Stimulated activated naive B cell treated with anti-CD40 and anti-IgM and Interleukin-4, amounts not matched to agents 10 μg/mL and 1 μg/mL and 100 μg/mL, for 72 hours (primary cell): ENCODE data around the gene ITPKB.

Source experiments
- ATAC-seq, 2 donors: fragments of 150-1000 bp; cut with Tn5 transposase; replicated peaks; 2 replicates each; pipeline ENCODE4 v1.10.0; 2021; ENCODE audit warnings: moderate library complexity in 1 of 2
- DNase-seq: peaks from one replicate; pipeline ENCODE4 v3.0.0; 2021
- H3K27ac Mint-ChIP-seq: one replicate; pipeline ENCODE4 v1.8.0; 2022; ENCODE audit warnings: mild to moderate bottlenecking, mixed read lengths
- H3K27me3 Mint-ChIP-seq, 2 donors: one replicate each; pipeline ENCODE4 v1.8.0; 2022; ENCODE audit warnings: mixed read lengths in 2 of 2
- H3K36me3 Mint-ChIP-seq, 2 donors: one replicate each; pipeline ENCODE4 v1.8.0; 2022; ENCODE audit warnings: mixed read lengths in 2 of 2, mild to moderate bottlenecking in 1 of 2
- H3K4me1 Mint-ChIP-seq, 2 donors: one replicate each; pipeline ENCODE4 v1.8.0; 2022; ENCODE audit warnings: mixed read lengths in 2 of 2, mild to moderate bottlenecking in 1 of 2
- H3K4me3 Mint-ChIP-seq, 2 donors: one replicate each; pipeline ENCODE4 v1.8.0; 2022; ENCODE audit warnings: mild to moderate bottlenecking in 2 of 2, mixed read lengths in 2 of 2, moderate library complexity in 1 of 2
- H3K9me3 Mint-ChIP-seq, 2 donors: one replicate each; pipeline ENCODE4 v1.8.0; 2022; ENCODE audit warnings: mixed read lengths in 2 of 2, mild to moderate bottlenecking in 1 of 2

Gene ITPKB

DNA sequence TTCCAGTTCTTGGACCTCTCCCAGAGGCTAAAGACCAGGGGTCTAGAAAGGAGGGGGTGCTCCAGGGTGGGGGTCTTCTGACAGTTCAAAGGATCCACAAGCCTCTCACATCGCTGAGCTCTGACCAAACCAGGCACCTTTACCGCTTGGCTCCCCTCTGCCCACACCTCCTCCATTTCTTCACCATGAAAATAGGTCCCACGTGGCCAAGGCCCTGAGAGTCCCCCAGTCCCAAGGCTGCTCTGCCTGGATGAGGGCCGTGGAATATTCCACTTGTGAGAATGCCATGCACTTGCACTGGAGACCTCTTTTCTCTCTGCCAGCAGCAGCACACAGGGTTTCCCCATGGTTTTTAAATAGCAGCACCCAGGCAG is 87.4 kb downstream of the ITPKB start:
- no peaks in the 10 kb centered on the region for H3K9me3 Mint-ChIP-seq
- ATAC-seq (no peak), DNase-seq (no peak)
- H3K4me1 Mint-ChIP-seq: peaks cover 12 to 39% of the 10 kb centered on the region in 2 donors
- no peaks in the 10 kb centered on the region for H3K27me3 Mint-ChIP-seq
- H3K4me3 Mint-ChIP-seq: no peak overlapping the region
- H3K27ac Mint-ChIP-seq: no peak overlapping the region
- H3K36me3 Mint-ChIP-seq: peaks cover 29 to 55% of the 10 kb centered on the region in 2 donors

DNA sequence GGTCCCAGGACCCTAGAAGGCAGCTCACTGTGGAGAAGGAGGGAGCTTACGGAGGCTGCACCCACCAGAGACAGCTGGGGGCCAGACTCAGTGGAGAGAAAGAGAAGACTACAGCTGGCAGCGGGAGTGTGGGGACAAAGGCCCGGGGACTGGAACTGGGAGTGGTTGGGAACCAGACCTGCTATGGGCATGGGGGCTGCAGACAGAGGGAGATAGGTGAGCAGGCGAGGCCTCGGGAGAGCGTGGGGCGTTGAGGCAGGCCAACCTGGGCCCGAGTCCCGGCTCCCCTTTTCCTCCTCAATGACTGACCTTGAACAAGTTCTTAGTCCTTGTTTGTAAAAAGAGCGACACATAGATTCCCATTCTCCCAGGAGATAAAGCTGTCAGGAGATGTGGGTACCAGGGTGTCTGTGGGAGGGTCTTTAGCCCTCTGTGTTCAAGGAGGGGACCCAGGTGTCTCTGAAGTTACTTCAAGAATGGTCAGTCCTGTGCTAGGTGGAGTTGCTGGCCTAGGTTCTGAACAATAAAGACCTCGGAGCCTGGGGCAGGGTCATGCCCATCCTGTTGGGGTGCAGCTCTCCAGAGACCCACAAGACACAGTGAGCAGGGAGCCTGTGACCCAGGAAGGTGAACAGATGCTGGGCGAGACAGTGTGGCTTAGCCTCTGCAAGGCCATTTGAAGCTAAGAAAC is 87.9 kb downstream of the ITPKB start:
- Mint-ChIP-seq H3K36me3 (peaks cover 33 to 55% of the 10 kb centered on the region in 2 donors), H3K27me3 (no peaks in the 10 kb centered on the region), H3K27ac (peak overlapping the region; percentile 62), H3K4me1 (peaks cover 18 to 39% of the 10 kb centered on the region in 2 donors), H3K9me3 (no peaks in the 10 kb centered on the region), H3K4me3 (peak overlapping the region in 1 of 2 donors; percentile 32)
- ATAC-seq: no peak
- DNase-seq: no peak

DNA sequence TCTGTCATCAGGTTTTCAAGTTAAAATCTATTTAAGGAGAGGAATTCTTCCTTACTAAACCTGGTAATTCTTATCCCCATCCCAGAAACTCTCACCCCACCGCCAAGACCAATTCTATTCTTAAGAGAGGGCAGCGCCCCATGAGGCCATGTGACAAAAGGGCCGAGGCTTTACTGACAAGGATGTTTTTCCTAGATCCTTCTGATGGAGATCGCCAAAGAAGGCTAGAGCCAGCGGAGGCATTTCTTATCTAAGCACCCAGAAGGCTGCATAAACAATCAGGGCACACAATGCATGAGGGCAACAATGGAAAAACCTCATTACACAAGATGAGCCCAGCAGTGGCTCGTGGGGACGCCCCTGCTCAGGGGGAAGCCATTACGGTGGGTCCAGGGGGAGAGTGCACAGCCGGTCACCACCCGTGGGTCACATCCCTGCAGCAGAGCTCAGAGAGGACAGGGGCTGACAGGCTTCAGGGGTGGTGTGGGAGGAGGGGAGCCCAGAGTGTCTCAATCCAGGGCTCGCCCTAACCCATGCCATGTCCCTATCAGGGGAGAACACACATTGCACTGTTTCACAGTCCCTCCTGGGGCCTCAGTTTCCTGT is 88.7 kb downstream of the ITPKB start:
- ATAC-seq (no peak), DNase-seq (no peak)
- peaks cover 38 to 62% of the 10 kb centered on the region in 2 donors for H3K36me3 Mint-ChIP-seq
- H3K4me3 Mint-ChIP-seq: peak overlapping the region in 1 of 2 donors; percentile 3
- no peaks in the 10 kb centered on the region for H3K9me3 Mint-ChIP-seq
- H3K27me3 Mint-ChIP-seq: no peaks in the 10 kb centered on the region
- H3K4me1 Mint-ChIP-seq: peaks cover 26 to 36% of the 10 kb centered on the region in 2 donors
- H3K27ac Mint-ChIP-seq: peak overlapping the region; percentile 62

DNA sequence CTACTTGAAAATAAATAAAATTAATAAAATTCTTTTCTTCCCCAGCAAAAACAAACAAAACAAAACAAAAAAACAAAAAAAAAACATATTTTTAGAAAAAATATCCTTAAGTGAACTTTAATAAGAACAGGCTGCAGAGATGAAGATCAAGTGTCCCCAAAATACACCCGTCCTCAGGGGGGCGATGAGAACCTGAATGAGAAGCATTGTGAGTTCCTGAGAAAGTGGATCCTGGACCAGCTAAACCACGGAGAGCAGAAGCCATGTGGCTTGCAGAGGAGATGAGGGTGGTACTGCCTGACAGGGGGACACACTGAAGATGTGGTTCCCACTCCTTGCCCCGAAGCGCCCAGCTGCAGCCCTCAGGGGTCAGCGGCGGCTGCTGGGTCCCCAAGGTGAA is 89.3 kb downstream of the ITPKB start:
- H3K36me3 Mint-ChIP-seq: peaks cover 38 to 65% of the 10 kb centered on the region in 2 donors
- ATAC-seq (no peak), DNase-seq (no peak)
- H3K4me3 Mint-ChIP-seq: no peak overlapping the region
- H3K27me3 Mint-ChIP-seq: no peaks in the 10 kb centered on the region
- H3K27ac Mint-ChIP-seq: no peak overlapping the region
- peaks cover 32 to 38% of the 10 kb centered on the region in 2 donors for H3K4me1 Mint-ChIP-seq
- no peaks in the 10 kb centered on the region for H3K9me3 Mint-ChIP-seq

DNA sequence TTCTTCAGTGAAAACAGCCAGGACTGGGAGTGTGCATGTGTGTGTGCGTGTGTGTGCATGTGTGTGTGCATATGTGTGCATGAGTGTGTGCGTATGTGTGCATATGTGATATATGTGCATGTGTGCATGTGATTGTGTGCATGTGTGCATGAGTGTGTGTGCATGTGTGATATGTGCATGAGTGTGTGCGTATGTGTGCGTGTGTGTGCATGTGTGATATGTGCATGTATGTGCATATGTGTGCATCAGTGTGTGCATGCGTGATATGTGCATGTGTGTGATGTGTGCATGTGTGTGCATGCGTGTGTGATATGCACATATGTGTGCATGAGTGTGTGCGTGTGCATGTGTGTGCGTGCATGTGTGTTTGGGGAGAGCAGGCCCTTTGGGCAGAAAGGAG is 89.8 kb downstream of the ITPKB start:
- ATAC-seq (no peak), DNase-seq (no peak)
- Mint-ChIP-seq H3K27me3 (no peaks in the 10 kb centered on the region), H3K4me3 (no peak overlapping the region), H3K36me3 (peaks cover 39 to 65% of the 10 kb centered on the region in 2 donors), H3K27ac (no peak overlapping the region), H3K4me1 (peaks cover 37 to 43% of the 10 kb centered on the region in 2 donors), H3K9me3 (no peaks in the 10 kb centered on the region)

DNA sequence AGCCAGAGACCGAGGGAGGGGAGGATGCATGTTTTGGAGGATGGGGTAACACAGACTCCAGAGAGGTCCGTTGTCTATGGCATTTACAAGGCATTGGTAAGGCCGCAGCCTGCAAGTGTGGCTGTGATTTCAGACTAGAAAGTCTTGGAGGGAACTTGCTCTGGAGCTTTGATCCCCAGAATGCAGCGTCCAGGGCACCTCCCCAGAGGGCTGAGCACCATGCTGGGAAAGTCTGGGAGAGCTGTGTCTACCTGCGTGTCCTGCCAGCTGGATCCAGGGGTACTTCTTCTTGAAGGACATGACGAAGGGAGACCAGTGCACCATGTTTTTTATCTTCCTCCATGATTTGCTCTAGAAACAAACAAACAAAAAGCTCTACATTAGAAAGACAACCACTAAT is 90.7 kb downstream of the ITPKB start:
- ATAC-seq: no peak
- H3K27ac Mint-ChIP-seq: no peak overlapping the region
- no peak for DNase-seq
- H3K4me3 Mint-ChIP-seq: no peak overlapping the region
- peaks cover 37 to 60% of the 10 kb centered on the region in 2 donors for H3K36me3 Mint-ChIP-seq
- H3K9me3 Mint-ChIP-seq: no peaks in the 10 kb centered on the region
- H3K4me1 Mint-ChIP-seq: peaks cover 45 to 52% of the 10 kb centered on the region in 2 donors
- H3K27me3 Mint-ChIP-seq: no peaks in the 10 kb centered on the region

DNA sequence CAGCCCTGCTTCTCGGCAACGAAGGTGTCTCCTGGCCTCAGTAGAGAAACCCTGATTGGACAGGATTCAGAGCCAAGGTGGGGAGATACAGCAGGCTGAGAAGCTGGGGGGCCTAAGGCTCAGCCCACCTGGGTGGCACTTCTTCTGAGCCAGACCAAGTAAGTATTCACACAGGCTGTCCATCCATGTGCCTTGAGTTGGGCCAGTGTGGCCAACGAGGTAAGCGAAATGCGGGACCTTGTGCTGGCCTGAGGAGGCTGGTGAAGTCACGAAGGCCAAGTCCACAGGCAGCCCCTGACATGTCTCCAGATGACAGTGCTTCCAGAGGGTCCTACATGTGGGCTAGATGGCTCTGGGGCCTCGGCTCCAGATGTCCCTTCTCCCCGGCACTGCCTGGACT is 91.4 kb downstream of the ITPKB start:
- Mint-ChIP-seq H3K27me3 (no peaks in the 10 kb centered on the region), H3K27ac (peak overlapping the region; percentile 9), H3K36me3 (peaks cover 40 to 64% of the 10 kb centered on the region in 2 donors), H3K4me3 (no peak overlapping the region), H3K9me3 (no peaks in the 10 kb centered on the region), H3K4me1 (peaks cover 52 to 59% of the 10 kb centered on the region in 2 donors)
- DNase-seq (no peak), ATAC-seq (no peak)

DNA sequence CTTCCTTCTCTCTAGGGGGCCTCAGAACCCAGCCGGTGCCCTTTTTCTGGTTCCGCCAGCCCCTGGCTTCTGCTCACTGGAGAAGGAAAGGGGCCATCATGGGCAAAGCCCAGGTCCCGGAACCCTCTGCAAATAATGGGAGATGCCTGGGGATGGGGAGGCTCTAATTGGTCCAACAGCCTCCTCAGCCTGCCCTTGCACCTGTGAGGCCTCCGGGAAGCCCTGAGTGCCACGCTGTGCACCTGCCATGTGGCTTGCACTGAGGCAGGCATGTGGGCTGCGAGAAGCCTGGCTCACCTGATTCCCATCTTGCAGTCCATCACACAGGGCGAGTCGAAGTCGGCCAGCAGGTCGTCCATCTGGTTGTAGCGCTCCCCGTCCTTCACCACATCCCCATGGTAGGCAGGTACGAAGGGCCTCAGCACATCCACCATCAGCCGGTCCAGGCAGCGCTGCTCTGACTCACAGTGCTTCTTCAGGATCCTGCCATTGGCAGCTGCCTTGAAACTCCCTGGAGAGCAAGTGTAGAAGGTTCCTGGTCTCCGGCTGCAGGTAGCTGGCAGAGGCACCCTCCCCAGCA is 92.1 kb downstream of the ITPKB start:
- Mint-ChIP-seq H3K27me3 (no peaks in the 10 kb centered on the region), H3K36me3 (peaks cover 47 to 71% of the 10 kb centered on the region in 2 donors), H3K4me3 (peak overlapping the region; percentile 8 to 55), H3K4me1 (peaks cover 60 to 64% of the 10 kb centered on the region in 2 donors), H3K27ac (peak overlapping the region; percentile 32), H3K9me3 (no peaks in the 10 kb centered on the region)
- no peak for DNase-seq
- ATAC-seq: no peak

DNA sequence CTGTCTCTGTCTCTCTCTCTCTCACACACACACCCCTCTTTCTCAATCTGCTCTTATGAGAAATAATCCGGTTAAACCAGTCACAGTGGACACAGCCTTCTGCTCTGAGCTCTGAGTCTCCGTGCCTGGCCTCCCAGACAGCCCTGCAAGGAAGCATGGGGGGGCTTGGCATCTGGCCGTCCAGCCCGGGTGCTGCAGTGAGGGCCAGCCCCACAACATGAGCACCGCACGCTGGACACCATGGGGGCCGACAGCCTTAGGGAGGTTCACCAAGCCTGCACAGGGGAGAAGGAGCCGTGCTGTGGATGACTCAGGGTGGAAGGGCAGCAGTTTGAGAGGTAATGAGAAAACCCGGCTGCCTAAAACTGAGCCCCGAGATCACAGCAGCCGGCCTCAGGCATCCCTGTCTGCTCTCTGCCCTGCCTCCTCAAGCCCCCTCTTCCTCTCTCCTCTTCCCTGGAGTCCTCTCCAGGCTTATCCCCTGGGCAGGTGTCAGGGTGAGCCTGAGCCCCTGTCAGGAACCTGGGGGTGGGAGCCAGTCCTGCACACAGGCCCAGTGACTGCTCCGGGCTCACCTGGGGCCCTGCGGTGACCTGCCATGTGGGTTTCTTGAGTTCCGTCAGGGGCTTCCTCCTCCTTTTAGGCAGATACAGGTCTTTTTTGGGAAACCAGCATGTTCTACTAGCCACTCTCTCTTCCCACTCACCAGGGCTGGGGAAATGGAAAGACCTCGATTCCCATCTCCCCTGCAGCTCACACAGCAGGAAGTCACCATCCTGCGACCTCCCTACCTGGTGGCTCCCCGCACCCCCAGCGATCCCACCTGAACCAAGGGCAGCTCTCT is 92.8 kb downstream of the ITPKB start:
- peaks cover 51 to 77% of the 10 kb centered on the region in 2 donors for H3K36me3 Mint-ChIP-seq
- peak overlapping the region; percentile 8 to 55 for H3K4me3 Mint-ChIP-seq
- no peaks in the 10 kb centered on the region for H3K27me3 Mint-ChIP-seq
- H3K27ac Mint-ChIP-seq: peak overlapping the region; percentile 32
- peaks cover 66% of the 10 kb centered on the region in 2 donors for H3K4me1 Mint-ChIP-seq
- no peak for ATAC-seq
- no peaks in the 10 kb centered on the region for H3K9me3 Mint-ChIP-seq
- DNase-seq: no peak

DNA sequence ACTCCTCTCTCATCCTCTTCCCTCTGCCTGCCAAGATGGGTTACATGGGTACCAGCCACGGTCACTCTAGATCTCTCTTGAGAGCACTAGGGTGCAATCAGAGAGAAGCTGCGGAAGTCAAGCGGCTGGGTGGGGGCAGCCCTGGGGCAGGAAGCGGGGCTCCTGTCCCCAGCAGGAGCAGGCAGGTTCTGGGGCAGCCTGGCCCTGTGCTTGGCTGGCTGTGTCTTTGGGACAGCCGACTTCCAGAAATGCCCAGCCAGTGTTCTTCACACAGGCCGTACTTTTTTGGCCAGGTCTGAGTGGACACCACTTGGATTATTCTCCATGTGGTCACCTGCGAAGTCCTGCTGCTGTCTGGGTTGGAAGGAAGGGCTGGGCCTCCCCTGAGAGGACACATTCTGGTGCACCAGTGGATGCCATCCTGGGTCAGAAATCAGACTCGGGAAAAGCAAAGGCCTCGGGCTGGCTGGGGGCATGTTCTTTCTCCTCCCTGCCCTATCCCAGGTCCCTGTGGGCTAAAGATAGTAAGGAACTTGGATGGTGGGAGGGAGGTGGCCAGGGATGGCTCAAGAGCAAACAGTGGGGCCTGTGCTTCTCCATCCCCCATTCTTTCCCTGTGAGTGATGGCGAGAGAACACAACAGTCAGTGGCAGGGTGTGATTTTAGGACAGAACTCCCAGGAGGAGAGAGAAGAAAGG is 93.7 kb downstream of the ITPKB start:
- peaks cover 51 to 79% of the 10 kb centered on the region in 2 donors for H3K36me3 Mint-ChIP-seq
- no peaks in the 10 kb centered on the region for H3K27me3 Mint-ChIP-seq
- peak overlapping the region; percentile 99 for H3K27ac Mint-ChIP-seq
- H3K4me3 Mint-ChIP-seq: peak overlapping the region in 1 of 2 donors; percentile 14
- ATAC-seq (no peak), DNase-seq (no peak)
- peaks cover 65 to 74% of the 10 kb centered on the region in 2 donors for H3K4me1 Mint-ChIP-seq
- no peaks in the 10 kb centered on the region for H3K9me3 Mint-ChIP-seq

DNA sequence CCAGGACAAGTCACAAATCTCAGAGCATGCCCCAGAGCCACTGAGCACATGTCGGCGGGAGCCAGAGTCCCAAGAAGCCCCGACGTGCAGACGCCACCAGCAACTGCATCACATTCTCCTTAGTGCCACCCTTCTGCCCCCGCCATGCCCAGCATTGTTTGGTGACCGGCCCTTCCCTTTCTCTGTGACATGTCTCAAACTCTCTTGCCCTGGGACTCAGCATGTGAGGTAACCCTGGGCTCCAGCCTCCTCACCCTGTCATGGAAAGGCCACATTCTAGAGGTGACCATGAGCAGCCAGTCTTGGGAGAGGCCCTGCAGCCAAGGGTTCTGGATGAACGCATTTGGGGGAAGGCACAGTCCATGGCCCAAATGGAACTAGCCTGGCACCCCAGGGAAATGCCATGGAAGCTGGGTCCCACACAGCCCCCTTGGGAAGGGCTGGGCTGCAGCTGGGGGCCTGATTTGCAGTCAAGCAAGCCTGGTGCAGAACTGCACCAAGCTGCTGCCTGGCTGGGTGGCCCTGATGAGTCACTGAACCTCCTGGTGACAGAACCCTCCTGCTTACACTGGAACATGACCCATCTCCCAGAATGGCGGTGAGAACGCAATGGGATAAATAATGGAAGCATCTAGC is 94.4 kb downstream of the ITPKB start:
- peaks cover 55 to 83% of the 10 kb centered on the region in 2 donors for H3K36me3 Mint-ChIP-seq
- ATAC-seq (no peak), DNase-seq (no peak)
- peak overlapping the region; percentile 76 to 77 for H3K4me3 Mint-ChIP-seq
- H3K27me3 Mint-ChIP-seq: no peaks in the 10 kb centered on the region
- H3K9me3 Mint-ChIP-seq: no peaks in the 10 kb centered on the region
- H3K4me1 Mint-ChIP-seq: peaks cover 65 to 82% of the 10 kb centered on the region in 2 donors
- peak overlapping the region; percentile 99 for H3K27ac Mint-ChIP-seq

DNA sequence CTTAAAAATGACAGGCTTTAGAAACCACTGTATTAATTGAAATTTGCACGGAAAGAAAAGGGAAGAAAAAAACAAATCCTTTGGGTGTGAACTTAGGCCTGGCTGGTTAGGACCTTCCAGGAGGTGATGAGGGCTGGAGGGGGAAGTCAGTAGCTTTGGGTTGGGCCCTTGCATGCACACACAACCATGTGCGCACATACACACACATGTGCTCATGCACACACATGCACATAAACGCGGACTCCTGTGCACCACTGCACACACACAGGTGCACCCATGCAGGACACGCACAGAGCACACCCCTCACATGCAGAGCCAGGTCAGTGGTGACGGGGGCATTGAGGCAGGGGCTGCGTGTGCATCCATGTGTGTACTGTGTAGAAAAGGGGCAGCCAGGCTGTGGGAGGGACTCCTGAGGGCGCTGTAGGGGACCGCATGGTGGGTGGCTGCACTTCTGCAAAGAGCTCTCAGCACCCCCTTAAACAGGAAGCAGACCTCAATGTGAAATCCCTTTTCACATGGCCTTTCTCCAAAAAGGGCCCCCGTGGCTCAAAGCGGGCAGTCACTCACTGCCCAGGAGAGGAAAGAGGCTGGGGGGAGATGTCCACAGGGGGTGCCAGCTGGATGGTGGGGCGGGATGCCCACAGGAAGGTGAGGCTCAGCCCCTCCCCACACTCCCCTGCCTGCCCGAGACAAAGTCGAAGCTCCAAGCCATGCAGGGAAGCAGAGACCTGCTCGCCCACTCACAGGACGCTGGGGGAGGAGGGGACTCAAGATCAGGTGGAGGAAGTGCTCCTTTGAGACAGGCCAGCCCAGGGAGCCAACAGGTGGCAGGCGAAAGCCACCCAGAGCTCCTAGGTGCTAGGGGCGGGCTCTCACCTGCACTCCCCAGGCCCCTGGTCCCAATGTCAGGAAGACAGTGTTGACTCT is 95.2 kb downstream of the ITPKB start:
- peaks cover 63 to 88% of the 10 kb centered on the region in 2 donors for H3K4me1 Mint-ChIP-seq
- H3K27ac Mint-ChIP-seq: peak overlapping the region; percentile 99

More for the DNA sequence above, 95.2 kb downstream of the ITPKB start:
- Mint-ChIP-seq H3K4me3 (peak overlapping the region; percentile 76 to 77), H3K27me3 (no peaks in the 10 kb centered on the region), H3K36me3 (peaks cover 57 to 85% of the 10 kb centered on the region in 2 donors), H3K9me3 (no peaks in the 10 kb centered on the region)
- ATAC-seq: peak; percentile 80 to 82
- peak; percentile 83 for DNase-seq
